Upper lobe of left lung (tissue), 4 donors: Measurements from ENCODE around the gene ATP1B2.

Experiments
- EP300 ChIP-seq, 4 donors: sonication (generic); formaldehyde crosslinking; IDR thresholded peaks; one replicate each; pipeline ENCODE4 v1.5.1; 2017; ENCODE audit warnings: antibody characterized with exemption in 4 of 4, control low read depth in 2 of 4
- POLR2A ChIP-seq, 4 donors: fragments of 450-650 bp; IDR thresholded peaks; one replicate each; pipeline ENCODE4 v1.5.1; 2016 to 2017; ENCODE audit warnings: antibody characterized with exemption in 4 of 4, mild to moderate bottlenecking in 2 of 4
- POLR2AphosphoS5 ChIP-seq, 2 donors: sonication (generic); formaldehyde crosslinking; IDR thresholded peaks; one replicate each; pipeline ENCODE4 v1.5.1; 2017; ENCODE audit warnings: antibody characterized with exemption in 2 of 2
- TF ChIP-seq, protein P1 (sequence below), 6 experiments: fragments of 450-650 bp in 4 of 6; fragments of 200-600 bp in 2 of 6; sonication (generic) in 2 of 6; IDR thresholded peaks; one replicate each; pipeline ENCODE4 v1.5.1; 2016 to 2019; ENCODE audit warnings: antibody characterized with exemption in 6 of 6

- TF ChIP-seq, protein P1, sequence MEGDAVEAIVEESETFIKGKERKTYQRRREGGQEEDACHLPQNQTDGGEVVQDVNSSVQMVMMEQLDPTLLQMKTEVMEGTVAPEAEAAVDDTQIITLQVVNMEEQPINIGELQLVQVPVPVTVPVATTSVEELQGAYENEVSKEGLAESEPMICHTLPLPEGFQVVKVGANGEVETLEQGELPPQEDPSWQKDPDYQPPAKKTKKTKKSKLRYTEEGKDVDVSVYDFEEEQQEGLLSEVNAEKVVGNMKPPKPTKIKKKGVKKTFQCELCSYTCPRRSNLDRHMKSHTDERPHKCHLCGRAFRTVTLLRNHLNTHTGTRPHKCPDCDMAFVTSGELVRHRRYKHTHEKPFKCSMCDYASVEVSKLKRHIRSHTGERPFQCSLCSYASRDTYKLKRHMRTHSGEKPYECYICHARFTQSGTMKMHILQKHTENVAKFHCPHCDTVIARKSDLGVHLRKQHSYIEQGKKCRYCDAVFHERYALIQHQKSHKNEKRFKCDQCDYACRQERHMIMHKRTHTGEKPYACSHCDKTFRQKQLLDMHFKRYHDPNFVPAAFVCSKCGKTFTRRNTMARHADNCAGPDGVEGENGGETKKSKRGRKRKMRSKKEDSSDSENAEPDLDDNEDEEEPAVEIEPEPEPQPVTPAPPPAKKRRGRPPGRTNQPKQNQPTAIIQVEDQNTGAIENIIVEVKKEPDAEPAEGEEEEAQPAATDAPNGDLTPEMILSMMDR (IDR thresholded peaks at IDR 0.05), result no peak
- no peak for TF ChIP-seq POLR2AphosphoS5 (IDR thresholded peaks at IDR 0.05)
- TF ChIP-seq POLR2A (IDR thresholded peaks at IDR 0.05), result no peak
- TF ChIP-seq EP300 (IDR thresholded peaks at IDR 0.05), result no peak
Observed at GRCh38 chr17:7701681-7702080, 51.0 kb downstream of the ATP1B2 start.
